H1 (cell line): Measurements from ENCODE around the gene ZSCAN12. TPM values are rescaled to one million over a fixed set of nuclear protein-coding genes. Genes with fewer than 3 reads are reported as not detected.

Experiments
- CTCF ChIA-PET: fragments of 300-600 bp; sonication (Branson Sonifier 250); formaldehyde crosslinking; loops from one replicate; lab custom pipeline; 2021; ENCODE audit not compliant: partially characterized antibody; lab: Charles Lee
- POLR2A ChIA-PET: fragments of 300-600 bp; sonication (Branson Sonifier 250); formaldehyde crosslinking; loops from one replicate; lab custom pipeline; 2021; ENCODE audit warnings: inconsistent platforms; ENCODE audit not compliant: partially characterized antibody; lab: Charles Lee
- DNase-seq, 2 experiments: peaks; one replicate each; pipeline versions ENCODE4 v3.0.0 to v3.0.0-alpha.2; 2010 to 2022; ENCODE audit warnings: low spot score in 2 of 2, low read depth in 1 of 2, mixed read lengths in 1 of 2
- FAIRE-seq: peaks from 2 replicates; lab custom pipeline; 2011; peaks lifted over from hg19 to GRCh38; lab: Jason Lieb, UNC
- H2AFZ ChIP-seq: 2 replicates; pipeline ENCODE4 v1.8.1; 2012; ENCODE audit warnings: low read length, inconsistent platforms
- H2AK5ac ChIP-seq: 2 replicates; pipeline ENCODE4 v1.6.1; 2013; ENCODE audit warnings: low read depth, low read length
- H2BK120ac ChIP-seq: replicated peaks from 2 replicates; pipeline ENCODE3; 2013; ENCODE audit warnings: low read depth, low read length, inconsistent platforms
- H2BK12ac ChIP-seq: 2 replicates; pipeline ENCODE4 v1.6.1; 2013; ENCODE audit warnings: low read depth, low read length
- H2BK15ac ChIP-seq: 2 replicates; pipeline ENCODE4 v1.6.1; 2013; ENCODE audit warnings: low read length
- H2BK20ac ChIP-seq: 2 replicates; pipeline ENCODE4 v1.6.1; 2013; ENCODE audit warnings: low read length
- H2BK5ac ChIP-seq: 2 replicates; pipeline ENCODE4 v1.6.1; 2013; ENCODE audit warnings: low read depth, low read length
- H3K14ac ChIP-seq: 2 replicates; pipeline ENCODE4 v1.6.1; 2013; ENCODE audit warnings: inconsistent platforms; ENCODE audit not compliant: insufficient read length
- H3K18ac ChIP-seq: 2 replicates; pipeline ENCODE4 v1.6.1; 2013; ENCODE audit warnings: low read length; ENCODE audit errors: extremely low read depth
- H3K23ac ChIP-seq: 2 replicates; pipeline ENCODE4 v1.6.1; 2013; ENCODE audit warnings: inconsistent platforms; ENCODE audit not compliant: insufficient read length
- H3K23me2 ChIP-seq: 2 replicates; pipeline ENCODE4 v1.6.1; 2013; ENCODE audit warnings: low read depth, low read length
- H3K27ac ChIP-seq: 2 replicates; pipeline ENCODE4 v1.6.1; 2011; ENCODE audit warnings: low read depth, low read length, inconsistent platforms
- H3K27me3 ChIP-seq, 4 experiments: replicated peaks in 1 of 4; 1 replicate in 1 of 4; 2 replicates in 3 of 4; pipeline versions ENCODE4 v1.6.1 to v1.8.1; 2011 to 2013; ENCODE audit warnings: low read length in 3 of 4, mild to moderate bottlenecking in 3 of 4, inconsistent platforms in 2 of 4, mixed read lengths in 2 of 4, moderate library complexity in 1 of 4; ENCODE audit not compliant: control insufficient read depth in 3 of 4, insufficient read depth in 3 of 4; ENCODE audit errors: extremely low read depth in 1 of 4
- H3K36me3 ChIP-seq, 4 experiments: 2 replicates each; pipeline versions ENCODE4 v1.6.1 to v1.8.1; 2011 to 2013; ENCODE audit warnings: mild to moderate bottlenecking in 4 of 4, low read length in 3 of 4, moderate library complexity in 2 of 4, control low read depth in 1 of 4, inconsistent platforms in 1 of 4; ENCODE audit not compliant: insufficient read depth in 4 of 4, control insufficient read depth in 2 of 4
- H3K4ac ChIP-seq: replicated peaks from 2 replicates; pipeline ENCODE3; 2013; ENCODE audit warnings: low read length, low read depth, mixed read lengths, inconsistent platforms; ENCODE audit not compliant: insufficient read length
- H3K4me1 ChIP-seq, 4 experiments: replicated peaks in 1 of 4; 1 replicate in 1 of 4; 2 replicates in 3 of 4; pipeline versions ENCODE4 v1.6.1 to v1.8.1; 2011 to 2013; ENCODE audit warnings: low read length in 3 of 4, inconsistent platforms in 2 of 4, mixed read lengths in 1 of 4; ENCODE audit not compliant: insufficient read depth in 4 of 4, control insufficient read depth in 3 of 4
- H3K4me2 ChIP-seq, 2 experiments: 2 replicates each; pipeline versions ENCODE4 v1.6.1 to v1.8.1; 2011 to 2013; ENCODE audit warnings: low read depth in 2 of 2, low read length in 2 of 2, control low read depth in 1 of 2, inconsistent platforms in 1 of 2, mild to moderate bottlenecking in 1 of 2; ENCODE audit not compliant: insufficient read depth in 1 of 2
- H3K4me3 ChIP-seq, 4 experiments: fragments of 200-600, 300-600 bp in 1 of 4; sonication (generic), shearing (Covaris generic), sonication (Bioruptor Twin) in 1 of 4; 2 replicates each; pipeline versions ENCODE4 v1.5.1 to v1.8.1; 2011 to 2016; ENCODE audit warnings: low read length in 4 of 4, low read depth in 3 of 4, control low read depth in 2 of 4, inconsistent platforms in 2 of 4, mild to moderate bottlenecking in 2 of 4, mixed read lengths in 1 of 4, moderate library complexity in 1 of 4; ENCODE audit not compliant: insufficient read depth in 2 of 4; ENCODE audit errors: extremely low read depth in 1 of 4
- H3K56ac ChIP-seq: replicated peaks from 2 replicates; pipeline ENCODE3; 2013; ENCODE audit warnings: low read depth, mild to moderate bottlenecking, mixed read lengths, low read length, inconsistent platforms; ENCODE audit not compliant: insufficient read length
- H3K79me1 ChIP-seq: 2 replicates; pipeline ENCODE4 v1.6.1; 2013; ENCODE audit warnings: low read depth, low read length, control low read depth
- H3K79me2 ChIP-seq, 2 experiments: 2 replicates each; pipeline versions ENCODE4 v1.6.1 to v1.8.1; 2012 to 2013; ENCODE audit warnings: low read length in 2 of 2, mild to moderate bottlenecking in 2 of 2, inconsistent platforms in 1 of 2; ENCODE audit not compliant: insufficient read depth in 2 of 2, control insufficient read depth in 1 of 2
- H3K9ac ChIP-seq, 4 experiments: replicated peaks in 1 of 4; 1 replicate in 1 of 4; 2 replicates in 3 of 4; pipeline versions ENCODE4 v1.6.1 to v1.8.1; 2011 to 2013; ENCODE audit warnings: low read depth in 3 of 4, low read length in 3 of 4, control low read depth in 2 of 4, mild to moderate bottlenecking in 2 of 4, moderate library complexity in 2 of 4, inconsistent platforms in 1 of 4; ENCODE audit errors: extremely low read depth in 1 of 4
- H3K9me3 ChIP-seq, 2 experiments: 2 replicates each; pipeline versions ENCODE4 v1.6.1 to v1.8.1; 2012 to 2013; ENCODE audit warnings: mild to moderate bottlenecking in 2 of 2, moderate library complexity in 2 of 2, control low read depth in 1 of 2, inconsistent platforms in 1 of 2, low read depth in 1 of 2, low read length in 1 of 2, mixed read lengths in 1 of 2; ENCODE audit not compliant: insufficient read depth in 2 of 2
- H4K20me1 ChIP-seq, 2 experiments: replicated peaks in 1 of 2; 2 replicates each; pipeline versions ENCODE3 to v1.8.1; 2011 to 2013; ENCODE audit warnings: inconsistent platforms in 2 of 2, low read length in 2 of 2, mild to moderate bottlenecking in 1 of 2; ENCODE audit not compliant: insufficient read depth in 2 of 2, control insufficient read depth in 1 of 2
- H4K5ac ChIP-seq: 2 replicates; pipeline ENCODE4 v1.6.1; 2013; ENCODE audit warnings: low read length, low read depth, mixed read lengths, inconsistent platforms; ENCODE audit not compliant: insufficient read length
- H4K8ac ChIP-seq: 2 replicates; pipeline ENCODE4 v1.8.0; 2013; ENCODE audit warnings: mild to moderate bottlenecking, moderate library complexity, low read length, inconsistent platforms; ENCODE audit not compliant: insufficient read depth; ENCODE audit errors: extremely low read depth
- H4K91ac ChIP-seq: replicated peaks from 2 replicates; pipeline ENCODE3; 2013; ENCODE audit warnings: low read length, mixed read lengths, inconsistent platforms; ENCODE audit not compliant: insufficient read length
- CTBP2 ChIP-seq: IDR thresholded peaks from 2 replicates; pipeline ENCODE4 v1.7.0; 2011; ENCODE audit warnings: borderline replicate concordance, mild to moderate bottlenecking, moderate library complexity, mixed read lengths, low read length; ENCODE audit not compliant: insufficient read depth, insufficient read length
- E2F6 ChIP-seq: IDR thresholded peaks from 2 replicates; pipeline ENCODE4 v1.6.1; 2012; ENCODE audit warnings: inconsistent platforms
- HDAC6 ChIP-seq: IDR thresholded peaks from one replicate; pipeline ENCODE4 v1.7.1; 2012; ENCODE audit warnings: low read depth, mild to moderate bottlenecking, inconsistent platforms, low read length, moderate library complexity
- PHF8 ChIP-seq: fragments of 200-600 bp; sonication (generic); conservative IDR thresholded peaks from 2 replicates; pipeline ENCODE4 v1.7.1; 2012; ENCODE audit warnings: low read depth, mild to moderate bottlenecking, inconsistent platforms, low read length, moderate library complexity
- WGBS, 2 experiments: shearing (Covaris generic) in 1 of 2; methylation state at CpG; one replicate each; pipeline versions ENCODE4 v1.1.6 to v1.1.7; 2013 to 2015; ENCODE audit warnings: low lambda C conversion rate in 2 of 2, mixed read lengths in 2 of 2, inconsistent platforms in 1 of 2, low coverage in 1 of 2, missing lambda C conversion rate in 1 of 2; ENCODE audit not compliant: insufficient replicate concordance in 2 of 2, insufficient coverage in 1 of 2, insufficient read length in 1 of 2; ENCODE audit errors: extremely low coverage in 1 of 2, missing lambda C conversion rate in 1 of 2; 5-methylcytosine and 5-hydroxymethylcytosine counted together
- polyA plus RNA-seq, 7 experiments: library from polyadenylated mRNA; depleted of rRNA in 3 of 7; stranded (reverse) in 5 of 7; unstranded in 2 of 7; fragments of >200 nt in 5 of 7; fragments of 200-250 nt in 2 of 7; gene quantifications; 1 replicate in 5 of 7; 2 replicates in 1 of 7; 4 replicates in 1 of 7; pipeline versions ENCODE4 v1.2.1 to v1.2.3, GENCODE V29; 2011 to 2013; ENCODE audit warnings: missing spikeins in 2 of 7, mixed read lengths in 2 of 7
- total RNA-seq: library from RNA; stranded (reverse); fragmentation: NEBNext Ultra II Directional; extraction: Animal tissue kit (Norgen Biotek cat#: 25700); gene quantifications from 2 replicates; pipeline ENCODE4 v1.2.1, GENCODE V29; 2021

ZSCAN12 gene
- total and polyA plus RNA-seq, 2 of the 8 experiments (the other 6 are each of a cell fraction or from before 2014, with no cell fraction given), result 2.2 to 9.6 TPM

GRCh38 chr6:28425944-28426541 lies 26.5 kb upstream of the ZSCAN12 start:
- DNase-seq (no peak), FAIRE-seq (no peak)
- POLR2A ChIA-PET, result interaction anchor here (1.0 to 1.3 kb wide), 3 partner anchors 10 to 24 kb away, joined by 3 to 4 read pairs (median 3); partner anchors contain the start of gene ZSCAN23

More at GRCh38 chr6:28425944-28426541, 26.5 kb upstream of the ZSCAN12 start:
- Histone ChIP-seq H3K4me1 (no peaks in the 10 kb centered on the region), H3K9ac (no peak overlapping the region), H4K91ac (no peak overlapping the region), H3K18ac (no peak overlapping the region), H3K27ac (no peak overlapping the region), H2BK5ac (no peak overlapping the region), H3K9me3 (no peaks in the 10 kb centered on the region), H2AFZ (no peak overlapping the region), H3K23me2 (no peaks in the 10 kb centered on the region), H3K23ac (no peak overlapping the region), H4K5ac (no peak overlapping the region), H3K4me3 (no peak overlapping the region), H2BK15ac (no peak overlapping the region), H2AK5ac (no peak overlapping the region), H3K56ac (no peak overlapping the region), H3K79me2 (no peaks in the 10 kb centered on the region), H4K20me1 (no peaks in the 10 kb centered on the region), H3K14ac (no peak overlapping the region), H3K4ac (no peak overlapping the region), H3K36me3 (peaks cover 0 to 11% (median 2%) of the 10 kb centered on the region in 4 experiments; a peak in 4 of 8 replicates), H2BK120ac (no peak overlapping the region), H2BK20ac (no peak overlapping the region), H3K27me3 (no peaks in the 10 kb centered on the region), H3K4me2 (no peak overlapping the region), H4K8ac (no peak overlapping the region), H2BK12ac (no peak overlapping the region), H3K79me1 (no peaks in the 10 kb centered on the region)
- TF ChIP-seq PHF8 (no peak), CTBP2 (no peak), E2F6 (no peak), HDAC6 (no peak)
- CTCF ChIA-PET, result interaction anchor here (0.8 to 1.0 kb wide), 2 partner anchors 15 to 70 kb away, joined by 3 read pairs; no protein-coding TSS in a partner anchor
- 93% methylated on average over 4 of the region's 4 CpGs; no CpG with 5 or more reads in 1 of the 2 experiments for WGBS, 2 experiments
